Measurements from ENCODE around the gene LRRC31.

LRRC31 gene

DNA sequence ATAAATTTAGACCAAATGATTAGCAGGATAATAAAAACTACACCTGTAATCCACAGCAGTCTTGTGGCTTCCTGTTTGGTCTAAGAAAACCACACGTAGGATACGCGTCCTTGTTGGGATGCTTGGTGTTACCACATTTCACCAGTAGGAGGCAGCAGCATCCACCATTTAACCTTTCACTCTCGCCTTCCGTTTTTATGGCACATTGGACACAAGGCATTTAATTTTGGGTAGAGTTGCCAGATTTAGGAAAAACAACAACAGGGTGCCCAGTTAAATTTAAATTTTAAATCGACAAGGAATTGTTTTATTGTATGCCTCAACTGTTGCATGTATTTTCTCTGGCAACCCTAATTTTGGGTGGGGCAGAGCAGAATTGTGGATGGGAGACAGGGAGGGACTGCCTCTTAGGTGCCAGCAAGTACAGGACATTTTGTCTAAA, 6.3 kb downstream of the LRRC31 start:
- DNase-seq (ENCODE audit: low spot score): peak; percentile 77

DNA sequence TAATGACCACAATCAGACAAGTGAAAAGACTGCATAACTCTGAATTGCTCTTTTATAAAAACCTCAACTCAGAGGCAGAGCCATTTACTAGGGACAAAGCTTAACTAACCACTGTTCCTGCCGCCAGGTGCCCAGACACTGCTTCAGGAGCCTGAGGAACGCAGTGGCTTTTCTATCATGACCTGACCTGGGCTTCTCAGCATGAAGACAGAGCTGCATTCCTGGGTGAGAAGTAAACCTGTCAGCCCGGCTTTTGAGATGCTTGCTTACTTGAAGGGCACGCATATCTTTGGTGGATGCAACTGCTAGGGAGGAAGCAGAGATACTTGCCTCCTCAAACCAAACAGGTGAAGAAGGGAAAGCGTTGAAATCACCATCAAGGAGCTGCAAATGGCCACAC, 7.9 kb downstream of the LRRC31 start:
- no peak for DNase-seq (ENCODE audit: low spot score)

DNA sequence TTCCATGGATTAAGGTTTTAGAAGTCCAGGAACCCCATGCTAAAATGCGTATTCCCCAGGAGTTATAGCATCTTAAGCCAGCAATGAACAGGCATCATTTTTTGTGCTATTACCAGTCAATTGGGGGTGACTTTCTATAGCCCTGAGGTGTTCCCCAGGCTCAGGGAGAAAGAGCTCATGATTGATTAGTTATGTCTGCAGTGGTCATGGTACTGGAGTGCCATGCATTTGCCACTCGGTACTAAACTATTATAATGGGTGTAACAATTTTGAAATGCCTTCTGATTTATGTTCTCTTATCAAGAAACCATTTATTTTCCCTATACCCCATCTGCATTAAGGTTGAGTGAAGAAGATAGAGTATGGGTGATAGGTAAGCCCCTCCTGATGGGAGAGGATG, 11.9 kb downstream of the LRRC31 start:
- DNase-seq (ENCODE audit: low spot score): no peak

DNA sequence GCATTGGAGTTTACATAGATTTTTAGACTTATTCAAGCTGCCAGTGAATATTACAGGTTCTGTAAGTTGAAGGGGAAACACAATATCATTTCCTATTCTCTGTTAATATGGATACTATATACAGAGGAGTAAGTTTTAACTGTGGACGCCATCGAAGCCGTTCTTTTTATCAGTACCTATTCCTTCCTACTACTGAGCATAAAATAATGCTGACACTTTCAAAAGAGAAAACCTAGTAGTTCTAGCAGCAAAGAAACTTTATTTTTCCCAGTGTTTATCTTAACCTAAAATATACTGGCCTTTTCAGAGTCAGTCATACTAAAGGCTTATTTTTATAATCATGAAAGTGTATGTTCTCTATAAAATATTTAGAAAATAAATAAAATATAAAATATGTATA, 14.2 kb downstream of the LRRC31 start:
- no peak for DNase-seq (ENCODE audit: low spot score)

DNA sequence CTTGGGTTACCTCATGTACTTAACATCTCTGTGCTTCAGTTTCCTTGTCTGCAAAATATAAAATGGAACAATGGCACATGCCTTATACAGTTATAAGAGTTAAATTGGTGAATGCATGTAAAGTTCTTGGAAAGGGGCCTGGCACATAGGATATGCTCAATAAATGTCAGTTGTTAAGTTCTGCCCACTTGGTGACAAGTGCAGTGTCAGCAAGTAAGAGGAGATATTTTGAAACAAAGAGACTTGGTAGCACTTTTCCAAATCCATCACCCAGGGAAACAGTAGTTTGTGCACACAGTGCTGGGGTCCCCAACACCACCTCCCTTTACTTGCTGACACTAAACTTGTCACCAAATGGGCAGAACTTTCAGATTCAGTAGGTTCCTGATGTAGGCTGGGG, 19.1 kb downstream of the LRRC31 start:
- DNase-seq (ENCODE audit: low spot score): no peak

DNA sequence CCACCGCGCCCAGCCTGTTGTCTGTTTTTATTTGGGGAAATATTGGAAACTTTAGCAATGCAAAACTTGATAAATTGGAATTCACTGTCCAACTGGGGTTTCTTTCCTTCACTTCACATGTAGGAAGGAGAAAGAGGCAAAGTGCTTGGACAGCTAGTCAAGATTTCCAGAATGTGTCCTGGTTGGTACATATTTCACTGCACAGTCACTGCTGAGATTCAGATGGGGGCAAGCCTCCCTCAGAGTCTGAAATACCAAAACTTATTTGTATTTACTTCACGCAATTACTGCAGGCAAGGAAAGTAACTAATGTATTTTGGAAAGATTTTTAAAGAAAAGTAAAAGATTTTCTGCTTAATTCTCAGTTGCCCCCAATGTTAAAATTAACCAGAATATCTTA, 21.0 kb downstream of the LRRC31 start:
- no peak for DNase-seq (ENCODE audit: low spot score)

DNA sequence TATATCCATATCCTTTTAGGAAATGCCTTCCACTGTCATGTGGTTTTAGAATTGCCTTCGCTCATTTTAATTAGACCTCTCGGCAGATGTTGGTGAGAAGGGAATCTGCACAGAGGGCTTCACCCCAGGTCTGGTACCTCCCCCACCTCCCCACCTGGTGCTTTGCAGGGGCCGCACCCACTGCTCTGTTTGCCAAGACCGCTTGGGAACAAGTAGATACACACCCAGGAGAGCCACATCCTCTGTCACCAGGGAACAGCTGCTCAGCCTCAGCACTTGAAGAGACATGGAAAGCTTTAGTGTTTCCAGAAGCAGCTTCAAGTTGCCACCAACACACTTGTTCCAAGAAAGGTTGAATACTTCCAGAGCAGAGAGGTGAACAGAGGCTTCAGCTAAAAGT, 21.8 kb downstream of the LRRC31 start:
- DNase-seq (ENCODE audit: low spot score): no peak

DNA sequence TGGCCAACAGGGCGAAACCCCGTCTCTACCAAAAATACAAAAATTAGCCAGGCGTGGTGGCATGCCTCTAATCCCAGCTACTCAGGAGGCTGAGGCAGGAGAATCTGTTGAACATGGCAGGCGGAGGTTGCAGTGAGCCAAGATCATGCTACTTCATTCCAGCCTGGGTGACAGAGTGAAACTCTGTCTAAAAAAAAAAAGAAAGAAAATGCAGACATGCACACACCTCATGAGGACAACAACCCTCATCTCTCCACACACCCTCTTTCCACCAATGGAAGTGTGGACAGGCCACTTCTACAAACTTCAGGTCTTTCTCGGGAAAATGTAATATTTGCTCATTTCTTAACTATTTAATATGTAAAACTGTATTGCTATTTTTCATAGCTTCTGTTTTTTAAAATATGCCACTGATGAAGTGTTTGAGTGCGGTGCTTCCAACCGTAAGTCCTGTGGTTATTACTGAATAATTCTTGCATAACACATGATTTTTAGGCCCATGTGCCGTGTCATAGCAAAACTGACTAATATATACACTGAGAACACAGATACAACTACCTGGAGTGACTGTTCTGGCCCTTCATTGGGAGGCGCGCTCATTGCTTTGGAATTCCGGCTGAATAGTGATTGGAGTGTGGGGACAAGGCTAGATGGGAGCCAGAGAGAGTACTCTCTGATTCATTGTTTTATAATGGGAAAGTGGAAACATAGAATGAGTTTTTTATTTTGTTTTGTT, 23.1 kb downstream of the LRRC31 start:
- no peak for DNase-seq (ENCODE audit: low spot score)

DNA sequence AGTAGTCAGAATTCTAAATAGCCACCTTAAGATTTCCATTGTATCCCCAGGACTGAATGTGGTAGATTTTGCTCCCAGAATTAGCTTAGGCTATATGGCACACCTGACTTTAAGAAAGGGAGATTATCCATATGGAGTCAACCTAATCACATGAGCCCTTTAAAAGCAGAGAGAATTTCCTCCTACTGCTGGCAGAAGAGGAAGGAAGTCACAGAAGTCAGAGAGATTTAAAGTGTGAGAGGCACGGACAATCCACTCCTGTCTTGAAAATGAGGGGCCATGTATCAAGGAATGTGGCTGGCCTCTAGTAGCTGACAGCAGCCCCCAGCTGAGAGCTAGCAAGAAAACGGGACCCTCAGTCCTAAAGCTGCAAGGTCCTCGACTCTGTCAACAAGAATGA, 26.8 kb downstream of the LRRC31 start:
- DNase-seq (ENCODE audit: low spot score): no peak

DNA sequence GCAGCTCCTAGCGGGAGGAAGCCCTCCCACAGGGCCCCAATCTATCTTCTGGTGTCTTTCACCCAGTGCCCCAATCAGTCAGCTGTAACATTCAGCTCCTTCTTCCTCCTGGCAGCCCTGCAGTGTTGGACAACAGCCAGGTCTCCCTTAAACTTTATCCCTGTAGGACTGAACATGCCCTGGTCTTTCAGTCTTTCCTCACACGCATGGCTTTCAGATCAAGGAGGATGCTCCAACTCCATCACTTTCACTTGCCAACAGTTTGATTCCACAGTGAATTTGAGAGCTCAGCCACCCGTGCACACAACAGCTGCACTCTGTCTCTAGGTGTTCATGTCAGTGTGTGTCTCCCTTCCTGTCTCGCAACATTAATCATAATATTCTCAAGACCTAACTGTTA, 28.6 kb downstream of the LRRC31 start:
- no peak for DNase-seq (ENCODE audit: low spot score)

DNA sequence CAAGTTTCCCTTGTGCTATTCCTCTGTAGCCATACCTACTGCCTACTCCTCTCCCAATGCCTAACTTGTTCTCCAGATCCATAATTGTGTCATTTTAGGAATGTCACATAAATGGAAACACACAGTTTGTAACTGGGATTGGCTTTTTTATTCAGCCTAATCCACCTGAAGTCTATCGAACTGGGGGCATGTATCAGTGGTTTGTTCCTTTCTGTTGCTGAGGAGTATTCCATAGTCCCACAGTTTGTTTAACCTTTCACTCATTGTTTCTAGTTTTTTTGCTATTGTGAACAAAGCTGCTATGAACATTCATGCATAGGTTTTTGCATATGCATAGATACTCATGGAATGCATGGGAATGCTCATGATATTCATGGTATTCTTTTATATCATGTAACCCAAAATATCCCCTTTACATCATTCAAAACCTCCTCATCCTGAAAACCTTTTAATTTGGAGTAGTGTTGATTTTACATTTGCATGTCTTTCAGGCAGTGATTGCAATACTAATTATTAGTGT, 31.2 kb downstream of the LRRC31 start:
- no peak for DNase-seq (ENCODE audit: low spot score)

DNA sequence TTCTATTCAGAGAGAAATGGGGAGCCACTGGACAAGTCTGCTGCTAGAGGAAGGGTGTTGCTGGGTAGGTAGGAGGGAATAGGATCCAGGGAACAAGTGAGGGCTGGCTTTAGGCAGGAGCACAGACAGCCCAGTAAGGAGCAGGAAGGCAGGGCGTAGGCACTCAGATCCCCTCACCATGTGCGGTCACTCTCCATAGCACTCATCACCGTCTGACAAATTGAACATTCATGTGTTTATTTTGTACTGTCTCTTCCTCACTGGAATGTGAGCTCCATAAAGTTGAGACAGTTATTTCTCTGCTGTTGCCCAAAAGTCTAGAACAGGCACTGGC, 32.8 kb downstream of the LRRC31 start:
- DNase-seq (ENCODE audit: low spot score): no peak

DNA sequence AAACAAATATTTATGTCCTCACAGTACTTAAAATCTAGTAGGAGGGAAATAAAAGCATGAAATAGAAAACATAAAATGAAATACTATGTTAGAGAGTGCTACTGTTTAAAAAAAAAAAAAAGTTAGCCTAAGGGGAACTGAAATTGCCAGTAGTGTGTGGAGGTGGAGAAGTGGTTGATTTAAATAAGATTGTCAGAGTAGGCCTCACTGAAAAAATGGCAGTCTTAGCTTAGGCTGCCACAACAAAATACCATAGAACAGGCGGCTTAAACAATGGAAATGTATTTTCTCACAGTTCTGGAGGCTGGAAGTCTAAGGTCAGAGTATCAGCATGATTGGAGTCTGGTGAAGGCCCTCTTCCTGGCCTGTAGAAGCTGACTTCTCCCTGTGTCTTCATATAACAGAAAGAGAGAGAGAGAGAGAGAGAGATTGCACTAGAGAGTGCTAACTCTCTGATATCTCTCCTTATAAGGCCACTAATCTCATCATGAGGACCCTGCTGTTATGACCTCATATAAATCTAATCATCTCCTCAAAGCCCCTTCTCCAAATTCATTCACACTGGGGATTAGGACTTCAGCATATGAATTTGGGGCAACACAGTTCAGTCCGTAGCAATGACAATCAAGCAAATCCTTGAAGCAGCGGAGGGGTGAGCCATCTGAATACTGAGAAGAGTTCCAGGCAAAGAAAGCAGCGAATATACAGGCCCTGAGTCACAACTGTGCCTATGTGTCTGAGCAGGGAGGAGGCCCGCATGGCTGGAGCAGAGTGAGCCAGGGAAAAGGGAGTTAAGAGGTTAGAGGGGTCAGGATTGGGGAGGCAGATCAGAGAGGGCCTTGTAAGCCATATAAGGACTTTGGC, 33.4 kb downstream of the LRRC31 start:
- no peak for DNase-seq (ENCODE audit: low spot score)

DNA sequence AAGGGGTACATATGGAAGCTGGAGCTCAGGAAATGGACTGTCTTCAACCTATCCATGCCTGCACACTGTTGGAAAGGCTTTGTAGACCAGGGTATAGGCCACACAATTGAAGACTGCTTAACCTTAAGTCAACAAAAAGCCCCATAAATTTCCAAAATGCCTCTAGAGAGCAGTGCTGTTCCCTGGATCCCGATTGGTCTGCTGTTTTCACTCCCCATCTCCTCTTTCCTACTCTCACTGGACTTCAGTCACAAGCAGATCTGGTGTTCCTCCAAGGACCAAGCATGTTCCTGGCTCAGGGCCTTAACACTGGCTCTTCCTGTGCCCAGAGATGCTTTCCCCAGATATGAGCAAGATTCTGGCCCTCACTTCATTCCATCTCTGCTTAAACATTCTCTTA, 34.2 kb downstream of the LRRC31 start:
- DNase-seq (ENCODE audit: low spot score): no peak

DNA sequence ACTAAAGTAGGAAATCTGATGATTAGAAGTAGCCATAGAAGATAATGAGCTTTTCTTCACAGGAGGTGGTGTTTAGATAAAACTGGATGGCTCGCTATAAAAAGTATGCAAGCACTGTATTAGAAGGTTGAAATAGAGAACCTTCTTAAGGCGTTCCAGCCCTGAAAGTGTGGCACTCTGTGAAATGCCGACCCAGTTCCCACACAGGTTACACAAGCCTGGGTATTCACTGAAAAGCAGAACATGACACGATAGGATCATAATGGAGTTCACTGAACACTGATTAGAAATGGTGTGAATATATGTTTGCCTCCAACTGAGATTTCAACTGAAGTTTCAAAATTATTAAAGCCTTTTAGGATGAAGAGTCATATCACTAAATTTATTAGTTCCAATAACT, 42.0 kb downstream of the LRRC31 start:
- DNase-seq (ENCODE audit: low spot score): no peak

DNA sequence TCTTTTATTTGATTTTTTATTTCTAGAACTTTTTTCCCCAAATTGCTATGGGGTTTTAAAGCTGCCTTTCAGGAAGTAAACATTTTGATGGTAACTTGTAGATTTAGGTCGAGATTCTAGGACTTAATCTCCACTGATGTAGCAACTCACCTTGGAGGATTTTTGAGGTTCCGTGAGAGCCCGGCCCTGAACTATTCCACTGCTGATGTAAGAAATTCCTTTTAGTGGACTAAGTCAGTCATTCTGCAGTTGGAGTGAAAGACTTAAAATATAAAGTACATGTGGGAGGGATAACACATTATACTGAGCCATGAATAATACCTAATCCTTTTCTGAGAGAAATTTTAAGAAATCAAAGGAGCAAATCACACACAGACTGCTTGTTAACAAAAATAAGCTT, 44.4 kb downstream of the LRRC31 start:
- no peak for DNase-seq (ENCODE audit: low spot score)

DNA sequence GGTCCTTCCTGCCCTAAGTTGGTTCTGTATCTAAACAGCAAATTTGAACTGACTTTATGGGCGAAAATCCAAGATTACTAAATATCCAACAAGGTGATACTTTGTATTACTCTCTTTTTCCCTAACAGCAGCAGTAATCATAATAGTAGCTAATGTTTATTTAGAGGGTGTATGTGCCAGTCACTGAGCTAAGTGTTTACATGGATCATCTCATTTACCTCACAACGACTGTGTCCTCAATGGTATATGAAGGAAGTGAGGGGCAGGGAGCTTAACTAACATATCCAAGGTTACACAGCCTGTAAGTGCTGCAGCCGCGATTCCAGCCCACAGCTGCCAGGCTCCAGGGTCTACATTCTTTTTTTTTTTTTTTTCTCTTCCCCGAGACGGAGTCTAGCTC, 46.8 kb downstream of the LRRC31 start:
- DNase-seq (ENCODE audit: low spot score): no peak

DNA sequence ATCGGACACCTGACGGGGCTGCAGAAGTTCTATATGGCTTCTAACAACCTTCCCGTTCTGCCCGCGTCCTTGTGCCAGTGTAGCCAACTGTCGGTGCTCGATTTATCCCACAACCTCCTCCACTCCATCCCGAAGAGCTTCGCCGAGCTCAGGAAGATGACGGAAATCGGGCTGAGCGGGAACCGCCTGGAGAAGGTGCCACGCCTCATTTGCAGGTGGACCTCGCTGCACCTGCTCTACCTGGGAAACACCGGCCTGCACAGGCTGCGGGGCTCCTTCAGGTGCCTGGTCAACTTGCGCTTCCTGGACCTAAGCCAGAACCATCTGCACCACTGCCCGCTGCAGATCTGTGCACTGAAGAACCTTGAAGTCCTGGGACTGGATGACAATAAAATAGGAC, 47.2 kb downstream of the LRRC31 start:
- no peak for DNase-seq (ENCODE audit: low spot score)

DNA sequence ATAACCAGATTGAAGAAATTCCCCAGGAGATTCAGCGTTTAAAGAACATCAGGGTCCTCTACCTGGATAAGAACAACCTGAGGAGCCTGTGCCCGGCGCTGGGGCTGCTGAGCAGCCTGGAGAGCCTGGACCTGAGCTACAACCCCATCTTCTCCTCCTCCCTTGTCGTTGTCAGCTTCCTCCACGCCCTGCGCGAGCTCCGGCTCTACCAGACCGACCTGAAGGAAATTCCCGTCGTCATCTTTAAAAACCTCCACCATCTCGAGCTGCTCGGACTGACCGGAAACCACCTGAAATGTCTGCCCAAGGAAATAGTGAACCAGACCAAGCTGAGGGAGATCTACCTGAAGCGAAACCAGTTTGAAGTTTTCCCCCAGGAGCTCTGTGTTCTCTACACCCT, 47.6 kb downstream of the LRRC31 start:
- DNase-seq (ENCODE audit: low spot score): no peak

DNA sequence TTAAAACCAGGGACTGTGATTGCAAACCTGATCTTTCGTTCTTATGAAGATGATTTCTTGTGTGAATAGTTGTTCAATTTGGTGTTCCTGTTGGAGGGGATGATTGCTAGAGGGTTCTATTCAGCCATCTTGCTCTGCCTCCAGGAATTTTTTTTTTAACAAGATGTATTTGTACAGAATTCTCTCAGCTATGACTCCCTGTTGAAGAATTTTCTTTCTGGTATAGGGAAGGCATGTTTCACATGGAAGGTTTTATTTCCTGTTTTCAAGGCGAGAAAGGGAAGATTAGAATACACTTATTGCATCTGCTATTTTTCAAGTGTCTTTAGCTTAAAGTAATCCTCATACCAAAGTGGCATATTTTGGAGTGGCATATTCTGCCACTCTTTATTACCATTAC, 51.4 kb downstream of the LRRC31 start:
- no peak for DNase-seq (ENCODE audit: low spot score)

DNA sequence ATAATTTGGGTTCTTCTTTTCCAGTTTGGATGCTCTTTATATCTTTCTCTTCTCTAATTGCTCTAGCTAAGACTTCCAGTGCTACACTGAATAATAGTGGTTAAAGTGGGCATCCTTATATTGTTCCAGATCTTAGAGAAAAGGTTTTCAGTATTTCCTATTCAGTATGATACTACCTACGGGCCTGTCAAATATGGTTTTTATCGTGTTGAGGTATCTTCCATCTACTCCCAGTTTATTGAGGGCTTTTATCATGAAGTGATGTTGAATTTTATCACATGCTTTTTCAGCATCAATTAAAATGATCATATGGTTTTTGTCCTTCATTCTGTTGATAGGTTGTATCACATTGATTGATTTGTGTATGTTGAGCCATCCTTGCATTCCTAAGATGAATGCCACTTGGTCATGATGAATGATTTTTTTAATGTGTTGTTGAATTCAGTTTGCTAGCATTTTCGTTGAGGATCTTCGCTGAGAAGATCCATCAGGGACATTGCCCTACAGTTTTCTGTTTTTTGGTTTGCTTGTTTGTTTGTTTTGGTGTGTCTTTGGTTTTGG, 54.1 kb downstream of the LRRC31 start:
- DNase-seq (ENCODE audit: low spot score): no peak

DNA sequence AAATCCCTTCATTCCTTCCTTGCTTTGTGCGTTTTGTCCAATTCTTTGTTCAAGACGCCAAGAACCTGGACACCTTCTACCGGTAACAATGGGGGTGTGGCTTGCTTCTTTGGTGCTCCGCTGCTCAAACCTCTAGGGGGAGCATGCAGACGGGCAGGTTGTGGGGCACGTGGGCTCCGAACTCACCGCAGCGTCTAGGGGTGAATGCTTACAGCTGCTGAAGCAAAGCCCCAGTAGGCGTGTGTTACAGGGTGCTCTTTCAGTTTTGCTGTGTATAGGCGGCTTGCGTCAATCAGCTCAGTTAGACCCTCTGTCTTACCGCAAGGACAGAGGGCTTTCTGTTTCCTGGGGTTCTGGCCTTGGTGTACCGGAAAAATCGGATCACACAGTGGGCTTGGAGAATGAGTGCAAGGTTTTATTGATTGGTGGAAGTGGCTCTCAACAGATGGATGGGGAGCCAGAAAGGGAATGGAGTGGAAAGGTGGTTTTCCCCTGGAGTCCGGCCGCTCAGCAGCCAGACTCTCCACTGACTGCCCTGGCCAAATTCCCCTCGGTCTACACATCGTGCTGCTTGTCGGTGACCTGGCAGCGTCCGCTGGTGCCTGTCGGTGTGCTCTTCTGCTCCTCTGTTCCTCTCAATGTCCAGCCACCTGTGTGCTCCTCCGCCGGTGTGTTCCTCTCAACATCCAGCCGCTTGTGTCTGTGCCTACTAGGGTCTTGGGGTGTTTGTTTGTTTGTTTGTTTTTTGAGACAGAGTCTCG, 55.8 kb downstream of the LRRC31 start:
- DNase-seq (ENCODE audit: low spot score): no peak

All from globus pallidus (tissue), 1 donor.